ENCODE measurements around the gene PRAC1.

DNA sequence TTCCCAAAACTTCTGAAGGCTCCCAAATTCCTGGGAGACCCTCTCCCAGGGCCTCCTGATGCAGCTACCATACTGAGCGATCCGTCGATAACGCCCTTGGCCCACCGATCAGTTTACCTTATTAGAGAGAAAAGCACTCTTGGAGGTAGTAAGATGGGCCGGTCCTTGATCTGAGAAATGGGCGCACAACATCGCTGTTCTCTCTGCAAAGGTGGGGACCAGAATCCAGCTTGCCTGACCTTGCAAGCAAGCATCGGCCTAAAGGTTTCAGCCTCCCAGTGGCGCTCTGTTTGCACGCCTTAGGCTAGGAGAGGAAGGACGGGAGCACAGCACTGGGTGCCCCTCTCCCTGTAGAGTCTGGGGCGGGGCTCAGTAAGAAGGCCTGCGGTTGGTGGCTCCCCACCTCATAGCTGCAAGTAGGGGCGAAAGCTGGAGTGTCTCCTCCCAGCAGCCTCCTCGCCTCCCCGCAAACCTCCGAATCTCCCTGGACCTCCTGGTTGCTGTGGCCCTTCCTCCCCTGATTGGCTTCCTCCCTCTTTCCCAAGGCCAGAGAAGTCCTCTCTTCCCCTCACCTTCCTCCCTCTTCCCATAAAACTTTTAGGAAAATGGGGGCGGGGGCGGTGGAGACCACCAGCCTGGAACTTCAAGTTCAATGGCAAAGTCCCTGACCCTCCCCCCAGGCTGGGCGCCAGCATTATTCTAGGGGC, at the start of gene PRAC1:
- TF ChIP-seq, protein P1, sequence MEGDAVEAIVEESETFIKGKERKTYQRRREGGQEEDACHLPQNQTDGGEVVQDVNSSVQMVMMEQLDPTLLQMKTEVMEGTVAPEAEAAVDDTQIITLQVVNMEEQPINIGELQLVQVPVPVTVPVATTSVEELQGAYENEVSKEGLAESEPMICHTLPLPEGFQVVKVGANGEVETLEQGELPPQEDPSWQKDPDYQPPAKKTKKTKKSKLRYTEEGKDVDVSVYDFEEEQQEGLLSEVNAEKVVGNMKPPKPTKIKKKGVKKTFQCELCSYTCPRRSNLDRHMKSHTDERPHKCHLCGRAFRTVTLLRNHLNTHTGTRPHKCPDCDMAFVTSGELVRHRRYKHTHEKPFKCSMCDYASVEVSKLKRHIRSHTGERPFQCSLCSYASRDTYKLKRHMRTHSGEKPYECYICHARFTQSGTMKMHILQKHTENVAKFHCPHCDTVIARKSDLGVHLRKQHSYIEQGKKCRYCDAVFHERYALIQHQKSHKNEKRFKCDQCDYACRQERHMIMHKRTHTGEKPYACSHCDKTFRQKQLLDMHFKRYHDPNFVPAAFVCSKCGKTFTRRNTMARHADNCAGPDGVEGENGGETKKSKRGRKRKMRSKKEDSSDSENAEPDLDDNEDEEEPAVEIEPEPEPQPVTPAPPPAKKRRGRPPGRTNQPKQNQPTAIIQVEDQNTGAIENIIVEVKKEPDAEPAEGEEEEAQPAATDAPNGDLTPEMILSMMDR (IDR thresholded peaks at IDR 0.05) = no peak
- TF ChIP-seq POLR2A (IDR thresholded peaks at IDR 0.05) = no peak
- no peak for TF ChIP-seq EP300 (IDR thresholded peaks at IDR 0.05)

Data from tibial nerve (tissue), 4 donors.